ENCODE data around the gene PRR12. TPM values are rescaled to one million over a fixed set of nuclear protein-coding genes. Genes with fewer than 3 reads are reported as not detected.
"Not testable (repeated sequence)": the region's sequence is repeated elsewhere in the genome, so short reads cannot be mapped to it uniquely, and the experiment has no call there.

Gene PRR12
- polyA plus RNA-seq, 1 donor, result 19.1 TPM

DNA sequence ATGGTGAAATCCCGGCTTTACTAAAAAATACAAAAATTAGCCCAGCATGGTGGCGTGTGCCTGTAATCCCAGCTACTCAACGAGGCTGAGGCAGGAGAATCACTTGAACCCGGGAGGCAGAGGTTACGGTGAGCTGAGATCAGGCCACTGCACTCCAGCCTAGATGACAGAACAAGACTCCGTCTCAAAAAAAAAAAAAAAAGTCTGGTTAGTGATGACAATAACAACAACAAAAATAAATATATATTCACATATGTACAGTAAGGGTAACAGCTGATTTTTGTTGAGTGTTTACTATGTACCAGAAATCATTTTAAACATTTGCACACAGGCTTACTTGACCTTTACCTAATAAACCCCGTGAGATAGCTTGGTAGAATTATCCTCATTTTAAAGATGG, 26.0 kb downstream of the PRR12 start:
- WGBS (ENCODE audit: insufficient coverage, low lambda C conversion rate), result 100% methylated on average over 1 of the region's 7 CpGs
- Histone ChIP-seq H3K27ac (ENCODE audit: low read length) (no peak overlapping the region), H3K36me3 (ENCODE audit: control insufficient read depth, insufficient read depth, low read length) (peaks cover 72% of the 10 kb centered on the region), H3K9me3 (ENCODE audit: control insufficient read depth, low read depth, low read length) (peaks cover 4% of the 10 kb centered on the region), H3K4me1 (ENCODE audit: control insufficient read depth, insufficient read depth, low read length) (peaks cover 7% of the 10 kb centered on the region), H3K27me3 (ENCODE audit: control insufficient read depth, insufficient read depth, low read length) (no peaks in the 10 kb centered on the region), H3K4me3 (ENCODE audit: low read length) (no peak overlapping the region)
- DNase-seq, result no peak

DNA sequence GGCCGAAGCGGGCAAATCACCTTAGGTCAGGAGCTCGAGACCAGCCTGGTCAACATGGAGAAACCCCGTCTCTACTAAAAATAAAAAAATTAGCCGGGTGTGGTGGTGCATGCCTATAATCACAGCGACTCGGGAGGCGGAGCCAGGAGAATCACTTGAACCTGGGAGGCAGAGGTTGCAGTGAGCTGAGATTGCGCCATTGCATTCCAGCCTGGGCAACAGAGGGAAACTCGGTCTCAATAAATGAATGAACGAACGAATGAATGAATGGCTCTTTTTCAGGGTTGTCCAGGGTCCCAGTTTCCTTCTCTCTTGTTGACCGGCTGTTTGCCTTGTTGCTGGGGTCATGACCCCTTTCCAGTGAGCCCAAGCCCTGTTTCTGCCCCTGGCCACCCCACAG, 26.9 kb downstream of the PRR12 start:
- not testable (repeated sequence) for H3K9me3 ChIP-seq (ENCODE audit: control insufficient read depth, low read depth, low read length); H3K27me3 ChIP-seq (ENCODE audit: control insufficient read depth, insufficient read depth, low read length); DNase-seq; H3K27ac ChIP-seq (ENCODE audit: low read length); H3K4me3 ChIP-seq (ENCODE audit: low read length); H3K4me1 ChIP-seq (ENCODE audit: control insufficient read depth, insufficient read depth, low read length)
- 100% methylated on average over 1 of the region's 13 CpGs for WGBS (ENCODE audit: insufficient coverage, low lambda C conversion rate)
- peaks cover 73% of the 10 kb centered on the region for H3K36me3 ChIP-seq (ENCODE audit: control insufficient read depth, insufficient read depth, low read length)

DNA sequence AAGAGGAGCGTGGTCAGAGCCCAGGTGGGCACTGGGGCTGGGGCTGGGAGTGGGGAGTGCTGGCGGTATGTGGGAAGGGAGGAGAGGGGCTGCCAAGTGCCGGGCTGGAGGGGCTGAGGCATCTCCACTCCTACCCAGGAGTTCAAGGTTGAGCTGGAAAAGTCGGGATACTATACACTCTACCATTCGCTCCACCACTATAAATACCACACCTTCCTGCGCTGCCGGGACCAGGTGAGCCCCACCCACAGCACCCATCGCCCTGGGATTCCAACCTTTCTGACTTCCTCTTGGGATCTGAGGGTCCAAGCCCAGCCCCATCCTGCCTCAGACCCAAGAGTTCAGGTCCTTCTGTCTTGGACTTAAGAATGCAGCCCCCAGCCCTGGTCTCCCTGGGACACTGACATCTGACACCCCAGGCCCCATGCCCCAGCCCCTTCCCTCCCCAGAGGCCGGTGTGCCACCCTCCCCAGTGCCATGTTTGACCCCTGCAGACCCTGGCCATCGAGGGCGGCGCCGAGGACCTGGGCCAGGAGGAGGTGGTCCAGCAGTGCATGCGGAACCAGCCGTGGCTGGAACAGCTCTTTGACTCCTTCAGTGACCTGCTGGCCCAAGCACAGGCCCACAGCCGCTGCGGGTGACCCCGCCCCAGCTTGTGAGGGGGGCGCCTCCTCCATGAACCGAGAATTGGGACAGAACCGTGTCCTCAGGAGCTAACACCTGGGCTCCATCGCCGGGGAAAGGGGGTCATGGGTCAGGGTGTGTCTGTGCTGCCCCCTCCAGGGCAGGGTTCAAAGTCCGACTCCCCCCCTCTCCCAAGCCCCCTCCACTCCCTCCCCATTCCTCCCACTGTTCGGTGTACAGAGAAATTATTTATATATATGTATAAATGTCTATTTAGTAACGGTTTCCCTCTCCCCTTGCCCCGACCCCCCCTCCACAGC, 34.3 kb downstream of the PRR12 start:
- WGBS (ENCODE audit: insufficient coverage, low lambda C conversion rate), result no CpG with 5 or more reads among the region's 27 CpGs
- no peak for DNase-seq
- H3K36me3 ChIP-seq (ENCODE audit: control insufficient read depth, insufficient read depth, low read length), result peaks cover 45% of the 10 kb centered on the region
- H3K4me1 ChIP-seq (ENCODE audit: control insufficient read depth, insufficient read depth, low read length), result no peaks in the 10 kb centered on the region
- H3K9me3 ChIP-seq (ENCODE audit: control insufficient read depth, low read depth, low read length), result no peaks in the 10 kb centered on the region
- no peak overlapping the region for H3K27ac ChIP-seq (ENCODE audit: low read length)
- H3K27me3 ChIP-seq (ENCODE audit: control insufficient read depth, insufficient read depth, low read length), result no peaks in the 10 kb centered on the region
- H3K4me3 ChIP-seq (ENCODE audit: low read length), result no peak overlapping the region

DNA sequence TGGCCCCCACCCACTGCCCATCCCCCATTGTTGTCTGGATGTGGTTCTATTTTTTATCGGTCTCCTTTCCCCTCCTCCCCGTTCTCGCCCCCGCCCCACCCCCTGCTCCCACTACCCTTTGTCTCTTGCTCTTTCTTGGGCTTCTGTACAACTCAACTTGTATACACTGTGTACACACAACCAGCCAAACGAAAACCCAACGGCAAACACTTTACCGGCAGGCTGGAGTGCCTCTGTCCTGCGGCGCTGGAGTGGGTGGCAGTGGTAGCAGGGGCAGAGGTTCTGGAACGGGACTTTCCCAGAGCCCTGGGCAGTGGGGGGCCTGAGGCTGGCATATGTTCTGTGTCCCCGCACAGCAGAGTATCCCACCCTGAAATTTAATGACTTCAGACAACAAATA, 35.2 kb downstream of the PRR12 start:
- Histone ChIP-seq H3K4me3 (ENCODE audit: low read length) (no peak overlapping the region), H3K27ac (ENCODE audit: low read length) (no peak overlapping the region), H3K27me3 (ENCODE audit: control insufficient read depth, insufficient read depth, low read length) (no peaks in the 10 kb centered on the region), H3K36me3 (ENCODE audit: control insufficient read depth, insufficient read depth, low read length) (peaks cover 39% of the 10 kb centered on the region), H3K4me1 (ENCODE audit: control insufficient read depth, insufficient read depth, low read length) (no peaks in the 10 kb centered on the region), H3K9me3 (ENCODE audit: control insufficient read depth, low read depth, low read length) (no peaks in the 10 kb centered on the region)
- no peak for DNase-seq
- WGBS (ENCODE audit: insufficient coverage, low lambda C conversion rate), result no CpG with 5 or more reads among the region's 11 CpGs

DNA sequence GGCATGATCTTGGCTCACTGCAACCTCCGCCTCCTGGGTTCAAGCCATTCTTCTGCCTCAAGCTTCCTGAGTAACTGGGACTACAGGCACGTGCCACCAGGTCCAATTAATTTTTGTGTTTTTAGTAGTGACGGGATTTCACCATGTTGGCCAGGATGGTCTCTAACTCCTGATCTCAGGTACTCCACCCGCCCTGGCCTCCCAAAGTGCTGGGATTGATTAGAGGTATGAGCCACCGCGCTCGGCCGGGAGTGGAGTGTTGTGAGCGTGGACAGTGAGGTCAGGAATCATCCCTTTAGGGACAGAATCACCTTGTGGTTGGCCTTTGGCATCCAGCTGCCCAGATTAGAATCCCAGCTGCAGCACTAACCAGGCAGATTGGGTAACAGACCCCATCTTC, 38.7 kb downstream of the PRR12 start:
- no peak overlapping the region for H3K27ac ChIP-seq (ENCODE audit: low read length)
- no peaks in the 10 kb centered on the region for H3K9me3 ChIP-seq (ENCODE audit: control insufficient read depth, low read depth, low read length)
- WGBS (ENCODE audit: insufficient coverage, low lambda C conversion rate), result no CpG with 5 or more reads among the region's 9 CpGs
- no peaks in the 10 kb centered on the region for H3K4me1 ChIP-seq (ENCODE audit: control insufficient read depth, insufficient read depth, low read length)
- H3K27me3 ChIP-seq (ENCODE audit: control insufficient read depth, insufficient read depth, low read length), result no peaks in the 10 kb centered on the region
- H3K4me3 ChIP-seq (ENCODE audit: low read length), result no peak overlapping the region
- DNase-seq, result no peak
- peaks cover 24% of the 10 kb centered on the region for H3K36me3 ChIP-seq (ENCODE audit: control insufficient read depth, insufficient read depth, low read length)

DNA sequence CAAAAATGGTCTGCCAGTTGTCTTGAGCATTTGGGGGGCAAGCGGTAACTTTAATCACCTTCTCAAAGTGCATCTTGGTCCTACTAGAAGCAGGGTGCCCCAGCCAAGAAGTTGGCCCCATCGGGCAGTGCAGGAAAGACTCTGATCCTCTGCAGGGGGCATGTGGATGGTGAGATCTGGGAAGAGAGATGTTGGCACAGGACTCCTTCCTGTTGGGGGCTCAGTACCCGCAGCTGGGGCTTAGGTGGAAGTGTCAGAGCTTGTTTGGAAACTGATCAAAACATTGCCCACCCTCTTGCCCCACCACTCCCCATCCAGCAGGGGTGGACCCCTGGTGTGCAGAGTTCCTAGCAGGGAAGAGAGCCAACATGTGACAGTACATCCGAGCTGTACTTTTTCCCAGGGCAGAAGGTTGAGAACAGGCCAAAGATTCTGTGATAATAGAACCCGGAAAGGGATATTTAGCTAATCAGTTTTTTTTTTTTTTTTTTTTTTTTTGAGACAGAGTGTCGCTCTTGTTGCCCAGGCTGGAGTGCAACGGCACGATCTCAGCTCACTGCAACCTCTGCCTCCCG, 40.1 kb downstream of the PRR12 start:
- Histone ChIP-seq H3K36me3 (ENCODE audit: control insufficient read depth, insufficient read depth, low read length) (peaks cover 20% of the 10 kb centered on the region), H3K4me3 (ENCODE audit: low read length) (no peak overlapping the region), H3K27ac (ENCODE audit: low read length) (no peak overlapping the region), H3K4me1 (ENCODE audit: control insufficient read depth, insufficient read depth, low read length) (peaks cover 3% of the 10 kb centered on the region), H3K9me3 (ENCODE audit: control insufficient read depth, low read depth, low read length) (no peaks in the 10 kb centered on the region), H3K27me3 (ENCODE audit: control insufficient read depth, insufficient read depth, low read length) (peaks cover 6% of the 10 kb centered on the region)
- no CpG with 5 or more reads among the region's 9 CpGs for WGBS (ENCODE audit: insufficient coverage, low lambda C conversion rate)
- peak in 1 of 2 donors; percentile 50 for DNase-seq

DNA sequence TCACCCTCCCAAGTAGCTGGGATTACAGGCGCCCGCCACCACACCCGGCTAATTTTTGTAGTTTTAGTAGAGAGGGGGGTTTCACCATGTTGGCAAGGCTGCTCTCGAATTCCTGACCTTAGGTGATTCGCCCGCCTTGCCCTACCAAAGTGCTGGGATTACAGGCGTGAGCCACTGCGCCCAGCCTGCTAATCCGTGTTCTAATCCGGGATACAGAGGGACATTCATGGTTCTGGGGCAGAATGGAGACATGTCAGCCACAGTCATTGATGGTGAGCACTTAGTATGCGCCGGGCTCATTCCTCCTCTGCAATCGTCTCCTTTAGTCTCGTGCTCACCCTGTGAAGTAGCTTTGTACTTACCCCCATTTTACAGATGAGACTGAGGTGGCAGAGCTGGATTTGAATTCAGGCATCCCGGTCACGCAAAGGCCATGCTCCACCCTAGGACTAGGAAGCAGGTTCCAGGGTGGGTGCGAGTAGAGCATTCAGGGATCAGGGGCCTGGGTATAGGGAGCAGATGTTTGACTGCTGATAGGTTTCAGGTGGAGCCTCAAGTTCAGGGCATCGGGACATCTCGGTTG, 40.7 kb downstream of the PRR12 start:
- no peak for DNase-seq
- Histone ChIP-seq H3K27ac (ENCODE audit: low read length) (no peak overlapping the region), H3K4me1 (ENCODE audit: control insufficient read depth, insufficient read depth, low read length) (peaks cover 3% of the 10 kb centered on the region), H3K4me3 (ENCODE audit: low read length) (no peak overlapping the region), H3K27me3 (ENCODE audit: control insufficient read depth, insufficient read depth, low read length) (peaks cover 9% of the 10 kb centered on the region), H3K9me3 (ENCODE audit: control insufficient read depth, low read depth, low read length) (no peaks in the 10 kb centered on the region), H3K36me3 (ENCODE audit: control insufficient read depth, insufficient read depth, low read length) (peaks cover 15% of the 10 kb centered on the region)
- WGBS (ENCODE audit: insufficient coverage, low lambda C conversion rate), result no CpG with 5 or more reads among the region's 19 CpGs

DNA sequence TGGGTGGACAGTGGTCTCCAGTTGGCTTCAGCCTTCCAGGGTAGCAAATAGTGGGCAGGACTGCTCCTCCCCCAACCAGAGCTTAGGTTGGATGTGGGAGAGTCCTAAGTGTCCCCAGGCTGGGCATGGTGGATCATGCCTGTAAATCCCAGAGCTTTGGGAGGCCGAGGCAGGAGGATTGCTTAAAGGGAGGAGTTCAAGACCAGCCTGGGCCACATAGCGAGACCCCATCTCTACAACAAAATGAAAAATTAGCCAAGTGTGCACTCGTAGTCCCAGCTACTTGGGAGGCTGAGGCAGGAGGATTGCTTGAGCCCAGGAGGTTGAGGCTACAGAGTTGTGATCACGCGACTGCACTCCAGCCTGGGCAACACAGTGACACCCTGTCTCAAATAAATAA, 41.6 kb downstream of the PRR12 start:
- Histone ChIP-seq H3K27ac (ENCODE audit: low read length) (no peak overlapping the region), H3K4me1 (ENCODE audit: control insufficient read depth, insufficient read depth, low read length) (peaks cover 3% of the 10 kb centered on the region), H3K4me3 (ENCODE audit: low read length) (no peak overlapping the region), H3K27me3 (ENCODE audit: control insufficient read depth, insufficient read depth, low read length) (peaks cover 9% of the 10 kb centered on the region), H3K36me3 (ENCODE audit: control insufficient read depth, insufficient read depth, low read length) (peaks cover 8% of the 10 kb centered on the region), H3K9me3 (ENCODE audit: control insufficient read depth, low read depth, low read length) (no peaks in the 10 kb centered on the region)
- WGBS (ENCODE audit: insufficient coverage, low lambda C conversion rate), result no CpG with 5 or more reads among the region's 5 CpGs
- no peak for DNase-seq

DNA sequence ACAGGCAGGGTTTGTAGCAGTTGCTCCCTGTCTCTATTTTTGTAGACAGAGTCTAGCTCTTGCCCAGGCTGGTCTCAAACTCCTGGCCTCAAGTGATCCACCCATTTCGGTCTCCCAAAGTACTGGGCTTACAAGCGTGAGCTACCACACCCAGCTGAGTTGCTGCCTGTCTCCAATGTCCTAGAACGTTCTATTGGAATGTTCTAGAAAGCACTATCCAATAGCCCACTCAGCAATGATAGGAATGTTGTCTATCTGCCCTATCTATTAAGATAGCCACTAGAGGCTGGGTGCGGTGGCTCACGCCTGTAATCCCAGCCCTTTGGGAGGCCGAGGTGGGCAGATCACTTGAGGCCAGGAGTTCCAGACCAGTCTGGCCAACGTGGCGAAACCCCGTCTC, 42.3 kb downstream of the PRR12 start:
- WGBS (ENCODE audit: insufficient coverage, low lambda C conversion rate), result no CpG with 5 or more reads among the region's 9 CpGs
- H3K36me3 ChIP-seq (ENCODE audit: control insufficient read depth, insufficient read depth, low read length); H3K27ac ChIP-seq (ENCODE audit: low read length); H3K27me3 ChIP-seq (ENCODE audit: control insufficient read depth, insufficient read depth, low read length); H3K4me1 ChIP-seq (ENCODE audit: control insufficient read depth, insufficient read depth, low read length); H3K4me3 ChIP-seq (ENCODE audit: low read length); DNase-seq; H3K9me3 ChIP-seq (ENCODE audit: control insufficient read depth, low read depth, low read length): not testable (repeated sequence)

DNA sequence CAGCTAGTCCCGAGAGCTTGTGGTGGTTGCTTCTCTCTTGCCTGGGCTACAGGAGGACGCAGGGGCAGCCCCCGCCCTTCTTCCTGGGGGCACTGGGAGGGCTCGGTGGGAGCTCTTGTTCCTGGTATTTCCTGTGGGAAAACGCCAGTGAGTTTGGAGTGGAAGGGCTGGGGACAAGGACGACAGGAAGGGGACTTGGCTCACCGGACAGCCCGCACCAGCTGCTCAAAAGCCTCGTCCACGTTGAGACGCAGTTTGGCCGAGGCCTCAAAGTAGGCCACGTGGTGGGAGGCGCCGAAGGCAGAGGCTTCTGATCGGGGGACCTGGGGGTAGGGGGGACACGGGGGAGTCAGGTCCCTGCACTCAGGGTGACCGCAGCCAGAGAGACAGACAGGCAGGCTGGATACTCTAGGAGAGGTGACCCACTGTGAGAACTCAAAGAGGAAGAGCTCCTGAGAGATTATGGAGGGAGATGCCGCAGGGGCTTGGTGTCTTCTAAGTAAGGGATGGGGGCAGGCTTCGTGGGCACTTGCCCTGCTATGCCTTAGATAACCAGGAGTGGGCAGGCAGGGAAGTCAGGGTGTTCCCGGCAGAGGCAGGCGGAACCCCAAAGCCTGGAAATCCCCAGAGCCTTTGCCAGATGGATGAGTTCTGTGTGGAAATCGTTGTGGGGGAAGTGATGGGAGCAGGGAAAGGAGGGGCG, 44.7 kb downstream of the PRR12 start:
- Histone ChIP-seq H3K9me3 (ENCODE audit: control insufficient read depth, low read depth, low read length) (no peaks in the 10 kb centered on the region), H3K27ac (ENCODE audit: low read length) (no peak overlapping the region), H3K27me3 (ENCODE audit: control insufficient read depth, insufficient read depth, low read length) (peaks cover 9% of the 10 kb centered on the region), H3K4me3 (ENCODE audit: low read length) (no peak overlapping the region), H3K36me3 (ENCODE audit: control insufficient read depth, insufficient read depth, low read length) (peaks cover 5% of the 10 kb centered on the region), H3K4me1 (ENCODE audit: control insufficient read depth, insufficient read depth, low read length) (peaks cover 19% of the 10 kb centered on the region)
- DNase-seq, result no peak
- no CpG with 5 or more reads among the region's 24 CpGs for WGBS (ENCODE audit: insufficient coverage, low lambda C conversion rate)
